ENCODE results near the gene CEP126. TPM values are rescaled to one million over a fixed set of nuclear protein-coding genes. Genes with fewer than 3 reads are reported as not detected.

Gene CEP126
- total and polyA plus RNA-seq, 2 of the 13 experiments (the other 11 are each of a cell fraction or from before 2014, with no cell fraction given) = 1.4 to 1.7 TPM

DNA sequence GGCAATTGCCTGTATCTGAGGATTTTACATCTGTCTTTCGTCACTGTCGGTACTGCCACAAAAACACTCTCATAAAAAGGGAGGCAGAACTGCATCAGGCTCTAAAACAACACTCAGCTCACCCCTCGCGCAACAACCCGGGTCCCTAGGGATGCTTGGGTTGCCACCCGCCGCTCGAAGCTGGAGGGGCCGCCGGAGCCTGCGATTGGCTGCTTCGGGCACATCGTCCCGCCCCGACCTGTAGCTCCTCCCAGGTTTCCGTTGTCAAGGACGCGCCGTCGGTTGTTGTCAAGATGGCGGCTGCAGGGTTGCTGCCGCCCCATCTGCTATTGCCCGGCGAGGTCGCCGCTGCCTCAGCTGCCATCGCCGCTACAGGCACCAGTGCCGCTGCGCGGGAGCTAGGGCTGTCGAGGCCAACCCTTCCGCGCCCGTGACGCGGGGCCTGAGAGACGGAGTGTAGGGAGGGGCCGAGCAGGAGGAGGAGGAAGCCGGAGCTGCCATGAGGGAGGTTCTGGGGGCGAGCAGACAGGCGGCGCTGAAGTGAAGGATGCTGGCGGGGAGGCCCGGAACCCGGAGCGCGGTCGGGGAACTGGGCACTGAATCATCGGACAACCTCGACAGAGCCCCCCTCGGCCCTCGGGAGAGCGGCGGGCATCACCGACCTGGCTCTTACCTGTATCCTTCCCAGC is at the start of gene CEP126 (continued):
- TF ChIP-seq, protein P1, sequence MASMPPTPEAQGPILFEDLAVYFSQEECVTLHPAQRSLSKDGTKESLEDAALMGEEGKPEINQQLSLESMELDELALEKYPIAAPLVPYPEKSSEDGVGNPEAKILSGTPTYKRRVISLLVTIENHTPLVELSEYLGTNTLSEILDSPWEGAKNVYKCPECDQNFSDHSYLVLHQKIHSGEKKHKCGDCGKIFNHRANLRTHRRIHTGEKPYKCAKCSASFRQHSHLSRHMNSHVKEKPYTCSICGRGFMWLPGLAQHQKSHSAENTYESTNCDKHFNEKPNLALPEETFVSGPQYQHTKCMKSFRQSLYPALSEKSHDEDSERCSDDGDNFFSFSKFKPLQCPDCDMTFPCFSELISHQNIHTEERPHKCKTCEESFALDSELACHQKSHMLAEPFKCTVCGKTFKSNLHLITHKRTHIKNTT (CRISPR knock-in tag; IDR thresholded peaks at IDR 0.05) = no peak
- TF ChIP-seq RFXANK (CRISPR knock-in tag; IDR thresholded peaks at IDR 0.05) (no peak), SALL1 (CRISPR knock-in tag; IDR thresholded peaks at IDR 0.05) (peak; percentile 95), ZNF224 (CRISPR knock-in tag; IDR thresholded peaks at IDR 0.05) (peak; percentile 78; the same call in 1 of the 2 replicates), ZNF484 (CRISPR knock-in tag; IDR thresholded peaks at IDR 0.05; ENCODE audit: borderline replicate concordance, low read depth) (no peak), STAT5B (CRISPR knock-in tag; IDR thresholded peaks at IDR 0.05) (no peak), ZNF737 (CRISPR knock-in tag; IDR thresholded peaks at IDR 0.05; ENCODE audit: borderline replicate concordance) (no peak), NFYC (CRISPR knock-in tag; IDR thresholded peaks at IDR 0.05) (peak; percentile 79), ELF1 (CRISPR knock-in tag; IDR thresholded peaks at IDR 0.05) (peak; percentile 46; the same call in 1 of the 2 replicates), PRMT3 (CRISPR knock-in tag; IDR thresholded peaks at IDR 0.05; ENCODE audit: borderline replicate concordance, low read depth) (no peak), NFIC (IDR thresholded peaks at IDR 0.05; ENCODE audit: low read length) (no peak), ZFP36 (IDR thresholded peaks at IDR 0.05; ENCODE audit: borderline replicate concordance, low read depth, low read length, partially characterized antibody) (no peak), ZNF572 (CRISPR knock-in tag; IDR thresholded peaks at IDR 0.05) (peak; percentile 80), FIP1L1 (IDR thresholded peaks at IDR 0.05; ENCODE audit: borderline replicate concordance, insufficient read depth, low read depth, low read length) (no peak), ZFYVE20 (CRISPR knock-in tag; IDR thresholded peaks at IDR 0.05; ENCODE audit: borderline replicate concordance, low read depth) (no peak), ZNF383 (CRISPR knock-in tag; IDR thresholded peaks at IDR 0.05; ENCODE audit: borderline replicate concordance) (no peak), EP300 (IDR thresholded peaks at IDR 0.05; ENCODE audit: low read depth in 2 of 2, low read length in 2 of 2) (no peak), EP300 (CRISPR knock-in tag; IDR thresholded peaks at IDR 0.05; ENCODE audit: borderline replicate concordance) (no peak), SMARCE1 (IDR thresholded peaks at IDR 0.05; ENCODE audit: borderline replicate concordance) (no peak), FOXM1 (CRISPR knock-in tag; IDR thresholded peaks at IDR 0.05) (no peak), PCBP2 (optimal IDR thresholded peaks at IDR 0.05; ENCODE audit: low read depth, low read length, poor library complexity, severe bottlenecking) (no peak), GATAD2A (CRISPR knock-in tag; IDR thresholded peaks at IDR 0.05) (peak; percentile 73), SIX4 (CRISPR knock-in tag; IDR thresholded peaks at IDR 0.05) (peak; percentile 19; the same call in 1 of the 2 replicates), ZNF558 (CRISPR knock-in tag; IDR thresholded peaks at IDR 0.05; ENCODE audit: borderline replicate concordance) (no peak), ZNF674 (CRISPR knock-in tag; IDR thresholded peaks at IDR 0.05; ENCODE audit: low read depth) (no peak)
- TF ChIP-seq, protein P2, sequence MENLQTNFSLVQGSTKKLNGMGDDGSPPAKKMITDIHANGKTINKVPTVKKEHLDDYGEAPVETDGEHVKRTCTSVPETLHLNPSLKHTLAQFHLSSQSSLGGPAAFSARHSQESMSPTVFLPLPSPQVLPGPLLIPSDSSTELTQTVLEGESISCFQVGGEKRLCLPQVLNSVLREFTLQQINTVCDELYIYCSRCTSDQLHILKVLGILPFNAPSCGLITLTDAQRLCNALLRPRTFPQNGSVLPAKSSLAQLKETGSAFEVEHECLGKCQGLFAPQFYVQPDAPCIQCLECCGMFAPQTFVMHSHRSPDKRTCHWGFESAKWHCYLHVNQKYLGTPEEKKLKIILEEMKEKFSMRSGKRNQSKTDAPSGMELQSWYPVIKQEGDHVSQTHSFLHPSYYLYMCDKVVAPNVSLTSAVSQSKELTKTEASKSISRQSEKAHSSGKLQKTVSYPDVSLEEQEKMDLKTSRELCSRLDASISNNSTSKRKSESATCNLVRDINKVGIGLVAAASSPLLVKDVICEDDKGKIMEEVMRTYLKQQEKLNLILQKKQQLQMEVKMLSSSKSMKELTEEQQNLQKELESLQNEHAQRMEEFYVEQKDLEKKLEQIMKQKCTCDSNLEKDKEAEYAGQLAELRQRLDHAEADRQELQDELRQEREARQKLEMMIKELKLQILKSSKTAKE (CRISPR knock-in tag; IDR thresholded peaks at IDR 0.05; ENCODE audit: borderline replicate concordance) = no peak
- TF ChIP-seq, protein P3, sequence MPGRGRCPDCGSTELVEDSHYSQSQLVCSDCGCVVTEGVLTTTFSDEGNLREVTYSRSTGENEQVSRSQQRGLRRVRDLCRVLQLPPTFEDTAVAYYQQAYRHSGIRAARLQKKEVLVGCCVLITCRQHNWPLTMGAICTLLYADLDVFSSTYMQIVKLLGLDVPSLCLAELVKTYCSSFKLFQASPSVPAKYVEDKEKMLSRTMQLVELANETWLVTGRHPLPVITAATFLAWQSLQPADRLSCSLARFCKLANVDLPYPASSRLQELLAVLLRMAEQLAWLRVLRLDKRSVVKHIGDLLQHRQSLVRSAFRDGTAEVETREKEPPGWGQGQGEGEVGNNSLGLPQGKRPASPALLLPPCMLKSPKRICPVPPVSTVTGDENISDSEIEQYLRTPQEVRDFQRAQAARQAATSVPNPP (CRISPR knock-in tag; IDR thresholded peaks at IDR 0.05) = no peak

Data from HepG2 (cell line).